GM15510 (cell line): Measurements from ENCODE around the gene OR5A2.

Source experiments
- POLR2A ChIP-seq: IDR thresholded peaks from 3 replicates; pipeline ENCODE4 v1.6.1; 2011; ENCODE audit warnings: borderline replicate concordance; ENCODE audit not compliant: insufficient read length; ENCODE audit errors: extremely low read depth

Gene OR5A2

GRCh38 chr11:59416613-59417012 is 9.6 kb downstream of the OR5A2 start:
- no peak for TF ChIP-seq POLR2A

- no peak for TF ChIP-seq POLR2A
Observed at GRCh38 chr11:59415111-59415510, 11.1 kb downstream of the OR5A2 start.

GRCh38 chr11:59413646-59414045 is 12.6 kb downstream of the OR5A2 start:
- no peak for TF ChIP-seq POLR2A

GRCh38 chr11:59403546-59403945 is 22.7 kb downstream of the OR5A2 start:
- no peak for TF ChIP-seq POLR2A

GRCh38 chr11:59401262-59401552 is 25.0 kb downstream of the OR5A2 start:
- TF ChIP-seq POLR2A: no peak

GRCh38 chr11:59400461-59401261 is 25.6 kb downstream of the OR5A2 start:
- no peak for TF ChIP-seq POLR2A

- no peak for TF ChIP-seq POLR2A
Observed at GRCh38 chr11:59394186-59394585, 32.0 kb downstream of the OR5A2 start.

GRCh38 chr11:59380263-59381059 is 45.8 kb downstream of the OR5A2 start:
- no peak for TF ChIP-seq POLR2A

- TF ChIP-seq POLR2A: no peak
Observed at GRCh38 chr11:59368238-59369022, 57.8 kb downstream of the OR5A2 start.
